ENCODE results near the gene OPN4.

OPN4 gene

GRCh38 chr10:86657011-86657395, 2.7 kb downstream of the OPN4 start:
- TF ChIP-seq, protein P1, sequence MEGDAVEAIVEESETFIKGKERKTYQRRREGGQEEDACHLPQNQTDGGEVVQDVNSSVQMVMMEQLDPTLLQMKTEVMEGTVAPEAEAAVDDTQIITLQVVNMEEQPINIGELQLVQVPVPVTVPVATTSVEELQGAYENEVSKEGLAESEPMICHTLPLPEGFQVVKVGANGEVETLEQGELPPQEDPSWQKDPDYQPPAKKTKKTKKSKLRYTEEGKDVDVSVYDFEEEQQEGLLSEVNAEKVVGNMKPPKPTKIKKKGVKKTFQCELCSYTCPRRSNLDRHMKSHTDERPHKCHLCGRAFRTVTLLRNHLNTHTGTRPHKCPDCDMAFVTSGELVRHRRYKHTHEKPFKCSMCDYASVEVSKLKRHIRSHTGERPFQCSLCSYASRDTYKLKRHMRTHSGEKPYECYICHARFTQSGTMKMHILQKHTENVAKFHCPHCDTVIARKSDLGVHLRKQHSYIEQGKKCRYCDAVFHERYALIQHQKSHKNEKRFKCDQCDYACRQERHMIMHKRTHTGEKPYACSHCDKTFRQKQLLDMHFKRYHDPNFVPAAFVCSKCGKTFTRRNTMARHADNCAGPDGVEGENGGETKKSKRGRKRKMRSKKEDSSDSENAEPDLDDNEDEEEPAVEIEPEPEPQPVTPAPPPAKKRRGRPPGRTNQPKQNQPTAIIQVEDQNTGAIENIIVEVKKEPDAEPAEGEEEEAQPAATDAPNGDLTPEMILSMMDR (IDR thresholded peaks at IDR 0.05; ENCODE audit: borderline replicate concordance, control extremely low read depth, extremely low read depth, insufficient read depth, missing control alignments) = no peak
- DNase-seq (ENCODE audit: low spot score) = no peak
- in situ Hi-C loops (cut with MboI; ENCODE audit: low sequenced_read_pairs, unreplicated experiment) = no loop called here

GRCh38 chr10:86657396-86658011, 3.2 kb downstream of the OPN4 start:
- in situ Hi-C loops (cut with MboI; ENCODE audit: low sequenced_read_pairs, unreplicated experiment) = no loop called here
- TF ChIP-seq, protein P1 (IDR thresholded peaks at IDR 0.05; ENCODE audit: borderline replicate concordance, control extremely low read depth, extremely low read depth, insufficient read depth, missing control alignments) = no peak
- no peak for DNase-seq (ENCODE audit: low spot score)

DNA sequence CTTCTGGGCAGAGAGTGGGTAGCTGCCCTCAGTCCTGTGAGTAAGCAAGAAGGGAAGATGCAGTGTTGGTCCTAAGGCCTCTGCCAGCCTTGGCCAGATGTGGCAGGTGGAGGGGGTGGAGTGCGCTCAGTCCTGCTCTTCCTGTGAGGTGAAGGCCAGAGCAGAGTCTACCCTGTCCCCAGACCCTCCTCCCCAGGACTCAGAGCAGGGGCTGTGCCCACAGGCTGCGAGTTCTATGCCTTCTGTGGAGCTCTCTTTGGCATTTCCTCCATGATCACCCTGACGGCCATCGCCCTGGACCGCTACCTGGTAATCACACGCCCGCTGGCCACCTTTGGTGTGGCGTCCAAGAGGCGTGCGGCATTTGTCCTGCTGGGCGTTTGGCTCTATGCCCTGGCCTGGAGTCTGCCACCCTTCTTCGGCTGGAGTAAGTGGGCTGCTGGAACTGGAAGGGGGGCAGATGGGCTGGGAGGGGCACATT, 4.0 kb downstream of the OPN4 start:
- DNase-seq (ENCODE audit: low spot score) = no peak
- in situ Hi-C loops (cut with MboI; ENCODE audit: low sequenced_read_pairs, unreplicated experiment) = no loop called here
- TF ChIP-seq, protein P1 (IDR thresholded peaks at IDR 0.05; ENCODE audit: borderline replicate concordance, control extremely low read depth, extremely low read depth, insufficient read depth, missing control alignments) = no peak

DNA sequence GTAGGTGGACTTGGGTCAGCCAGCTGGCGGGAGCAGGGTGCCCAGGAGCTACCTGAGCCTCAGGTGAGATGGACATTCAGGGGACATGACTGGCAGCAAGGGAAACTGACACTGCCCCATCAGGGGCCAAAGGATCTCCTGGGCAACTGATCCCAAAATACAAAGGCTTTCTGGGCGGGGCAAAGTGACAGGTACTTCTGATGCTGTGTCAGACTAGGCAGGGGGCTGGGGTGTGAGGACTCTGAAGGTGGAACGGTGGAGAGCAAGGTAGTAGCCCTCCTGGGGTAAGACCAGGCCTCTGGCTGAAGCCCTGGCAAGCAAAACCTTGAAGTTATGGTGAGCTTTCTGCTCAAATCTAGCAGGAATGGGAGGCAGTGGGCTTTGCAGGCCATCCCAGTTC, 4.4 kb downstream of the OPN4 start:
- DNase-seq (ENCODE audit: low spot score) = no peak
- in situ Hi-C loops (cut with MboI; ENCODE audit: low sequenced_read_pairs, unreplicated experiment) = no loop called here
- TF ChIP-seq, protein P1 (IDR thresholded peaks at IDR 0.05; ENCODE audit: borderline replicate concordance, control extremely low read depth, extremely low read depth, insufficient read depth, missing control alignments) = no peak

DNA sequence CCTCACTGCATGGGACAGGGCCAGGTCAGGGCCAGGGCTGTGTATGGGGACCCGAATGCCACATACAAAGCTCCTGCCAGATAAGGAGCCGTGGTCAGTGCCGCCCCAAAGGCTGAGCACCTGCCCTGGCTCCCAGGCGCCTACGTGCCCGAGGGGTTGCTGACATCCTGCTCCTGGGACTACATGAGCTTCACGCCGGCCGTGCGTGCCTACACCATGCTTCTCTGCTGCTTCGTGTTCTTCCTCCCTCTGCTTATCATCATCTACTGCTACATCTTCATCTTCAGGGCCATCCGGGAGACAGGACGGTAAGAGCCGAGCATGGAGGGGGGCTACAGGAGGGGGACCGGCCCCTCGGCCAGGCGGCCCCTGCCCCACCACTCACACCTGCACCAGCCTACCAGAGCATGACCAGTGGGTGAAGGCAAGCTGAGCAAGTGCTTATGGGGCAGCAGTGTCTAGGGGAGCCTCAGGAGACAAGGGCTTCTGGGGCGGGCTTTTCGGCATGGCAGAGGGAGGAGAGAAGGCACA, 4.9 kb downstream of the OPN4 start:
- in situ Hi-C loops (cut with MboI; ENCODE audit: low sequenced_read_pairs, unreplicated experiment) = no loop called here
- TF ChIP-seq, protein P1 (IDR thresholded peaks at IDR 0.05; ENCODE audit: borderline replicate concordance, control extremely low read depth, extremely low read depth, insufficient read depth, missing control alignments) = no peak

DNA sequence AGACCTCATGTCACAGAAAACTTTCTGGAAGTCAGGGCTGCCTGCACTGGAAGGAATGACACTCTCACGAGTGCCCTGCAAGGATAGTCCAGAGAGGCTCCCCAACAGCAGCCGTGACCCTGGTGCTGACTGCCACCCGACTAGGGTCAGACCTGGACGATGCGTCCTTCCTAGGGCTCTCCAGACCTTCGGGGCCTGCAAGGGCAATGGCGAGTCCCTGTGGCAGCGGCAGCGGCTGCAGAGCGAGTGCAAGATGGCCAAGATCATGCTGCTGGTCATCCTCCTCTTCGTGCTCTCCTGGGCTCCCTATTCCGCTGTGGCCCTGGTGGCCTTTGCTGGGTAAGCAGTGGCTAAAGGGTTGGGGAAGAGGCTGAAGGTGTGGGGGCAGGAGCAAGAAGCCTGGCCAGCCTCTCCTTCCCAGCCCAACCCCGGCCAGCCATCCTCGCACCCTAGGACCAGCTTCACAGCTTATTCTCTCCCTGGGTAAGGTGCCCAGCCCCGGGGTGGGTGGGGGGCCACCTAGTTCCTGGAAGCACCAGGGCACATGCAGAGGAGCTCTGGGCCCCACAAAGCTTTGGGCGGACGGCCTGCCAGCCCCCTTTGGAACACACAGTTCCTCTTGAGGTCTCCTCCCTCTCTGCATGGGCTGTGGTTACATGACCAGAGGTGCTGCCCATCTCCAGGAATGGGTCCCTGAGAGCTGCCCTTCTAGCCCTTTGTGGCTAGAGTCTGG, 5.5 kb downstream of the OPN4 start:
- TF ChIP-seq, protein P1 (IDR thresholded peaks at IDR 0.05; ENCODE audit: borderline replicate concordance, control extremely low read depth, extremely low read depth, insufficient read depth, missing control alignments) = no peak
- in situ Hi-C loops (cut with MboI; ENCODE audit: low sequenced_read_pairs, unreplicated experiment) = no loop called here

More for the DNA sequence above, 4.9 kb downstream of the OPN4 start:
- no peak for DNase-seq (ENCODE audit: low spot score)

More for the DNA sequence above, 5.5 kb downstream of the OPN4 start:
- DNase-seq (ENCODE audit: low spot score) = no peak

Data from GM13976 (cell line).